Erythroblast (primary cell): ENCODE results near the gene BMP6.

Experiments used
- GATA1 ChIP-seq: IDR thresholded peaks from 2 replicates; pipeline ENCODE4 v1.6.1; 2011; ENCODE audit warnings: low read depth, mild to moderate bottlenecking, control low read depth, low read length, moderate library complexity
- POLR2A ChIP-seq: IDR thresholded peaks from 2 replicates; pipeline ENCODE4 v1.6.1; 2011; ENCODE audit warnings: mild to moderate bottlenecking, low read length

DNA sequence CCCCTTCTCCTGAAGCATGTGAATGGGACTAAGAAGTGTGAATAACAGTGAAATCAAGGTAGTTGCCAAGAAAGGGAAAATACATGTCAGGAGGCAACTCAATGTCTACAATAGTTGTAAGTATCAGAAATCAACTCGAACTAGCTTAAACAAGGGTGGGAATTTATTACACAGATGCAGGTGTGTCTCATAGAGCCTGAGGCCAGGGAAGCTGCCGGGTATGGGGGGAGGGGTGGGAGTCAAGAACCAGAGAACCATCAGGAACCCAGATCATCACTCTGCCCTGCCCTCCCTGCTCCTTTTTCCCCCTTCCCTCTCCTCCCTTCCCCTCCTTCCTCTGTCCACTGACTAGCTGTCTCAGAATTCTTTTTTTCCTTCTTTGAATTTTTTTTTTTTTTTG is 34.9 kb upstream of the BMP6 start:
- no peak for TF ChIP-seq POLR2A
- no peak for TF ChIP-seq GATA1
